ENCODE data around the gene MYRF. TPM values are rescaled to one million over a fixed set of nuclear protein-coding genes. Genes with fewer than 3 reads are reported as not detected.

Gene MYRF
- total RNA-seq, 2 donors from 2014 or later = 7.0 to 13.1 TPM

GRCh38 chr11:61781585-61781984, 29.1 kb downstream of the MYRF start:
- Histone ChIP-seq H3K9me3 (no peaks in the 10 kb centered on the region), H3K4me3 (no peak overlapping the region), H3K27me3 (no peaks in the 10 kb centered on the region), H3K4me1 (peaks cover 0 to 10% of the 10 kb centered on the region in 2 donors), H3K36me3 (peaks cover 10% of the 10 kb centered on the region), H3K27ac (no peak overlapping the region)
- TF ChIP-seq CTCF (IDR thresholded peaks at IDR 0.05) = no peak
- no peak for DNase-seq (ENCODE audit: low spot score)

GRCh38 chr11:61782299-61782698, 29.9 kb downstream of the MYRF start:
- TF ChIP-seq CTCF (IDR thresholded peaks at IDR 0.05) = no peak
- Histone ChIP-seq H3K4me3 (no peak overlapping the region), H3K27ac (no peak overlapping the region), H3K4me1 (peaks cover 0 to 5% of the 10 kb centered on the region in 2 donors), H3K36me3 (peaks cover 17% of the 10 kb centered on the region), H3K9me3 (no peaks in the 10 kb centered on the region), H3K27me3 (no peaks in the 10 kb centered on the region)
- DNase-seq (ENCODE audit: low spot score) = no peak

GRCh38 chr11:61782841-61783240, 30.4 kb downstream of the MYRF start:
- Histone ChIP-seq H3K9me3 (no peaks in the 10 kb centered on the region), H3K27me3 (no peaks in the 10 kb centered on the region), H3K4me1 (no peaks in the 10 kb centered on the region), H3K36me3 (peaks cover 23% of the 10 kb centered on the region), H3K27ac (no peak overlapping the region), H3K4me3 (no peak overlapping the region)
- DNase-seq (ENCODE audit: low spot score) = no peak
- TF ChIP-seq CTCF (IDR thresholded peaks at IDR 0.05) = no peak

GRCh38 chr11:61783717-61784505, 31.5 kb downstream of the MYRF start:
- TF ChIP-seq CTCF (IDR thresholded peaks at IDR 0.05) = no peak
- no peaks in the 10 kb centered on the region for H3K4me1 ChIP-seq
- no peak overlapping the region for H3K27ac ChIP-seq
- peaks cover 33% of the 10 kb centered on the region for H3K36me3 ChIP-seq
- H3K4me3 ChIP-seq = no peak overlapping the region
- H3K27me3 ChIP-seq = no peaks in the 10 kb centered on the region
- no peaks in the 10 kb centered on the region for H3K9me3 ChIP-seq
- DNase-seq (ENCODE audit: low spot score) = no peak

- H3K27ac ChIP-seq = no peak overlapping the region
- DNase-seq (ENCODE audit: low spot score) = no peak
- H3K4me1 ChIP-seq = no peaks in the 10 kb centered on the region
- peaks cover 39% of the 10 kb centered on the region for H3K36me3 ChIP-seq
- no peak overlapping the region for H3K4me3 ChIP-seq
- no peak for TF ChIP-seq CTCF (IDR thresholded peaks at IDR 0.05)
- no peaks in the 10 kb centered on the region for H3K27me3 ChIP-seq
- no peaks in the 10 kb centered on the region for H3K9me3 ChIP-seq
Observed at GRCh38 chr11:61784506-61784805, 32.0 kb downstream of the MYRF start.
